ENCODE results near the gene LGR6.
"Not testable (repeated sequence)": the region's sequence is repeated elsewhere in the genome, so short reads cannot be mapped to it uniquely, and the experiment has no call there.

The LGR6 gene

DNA sequence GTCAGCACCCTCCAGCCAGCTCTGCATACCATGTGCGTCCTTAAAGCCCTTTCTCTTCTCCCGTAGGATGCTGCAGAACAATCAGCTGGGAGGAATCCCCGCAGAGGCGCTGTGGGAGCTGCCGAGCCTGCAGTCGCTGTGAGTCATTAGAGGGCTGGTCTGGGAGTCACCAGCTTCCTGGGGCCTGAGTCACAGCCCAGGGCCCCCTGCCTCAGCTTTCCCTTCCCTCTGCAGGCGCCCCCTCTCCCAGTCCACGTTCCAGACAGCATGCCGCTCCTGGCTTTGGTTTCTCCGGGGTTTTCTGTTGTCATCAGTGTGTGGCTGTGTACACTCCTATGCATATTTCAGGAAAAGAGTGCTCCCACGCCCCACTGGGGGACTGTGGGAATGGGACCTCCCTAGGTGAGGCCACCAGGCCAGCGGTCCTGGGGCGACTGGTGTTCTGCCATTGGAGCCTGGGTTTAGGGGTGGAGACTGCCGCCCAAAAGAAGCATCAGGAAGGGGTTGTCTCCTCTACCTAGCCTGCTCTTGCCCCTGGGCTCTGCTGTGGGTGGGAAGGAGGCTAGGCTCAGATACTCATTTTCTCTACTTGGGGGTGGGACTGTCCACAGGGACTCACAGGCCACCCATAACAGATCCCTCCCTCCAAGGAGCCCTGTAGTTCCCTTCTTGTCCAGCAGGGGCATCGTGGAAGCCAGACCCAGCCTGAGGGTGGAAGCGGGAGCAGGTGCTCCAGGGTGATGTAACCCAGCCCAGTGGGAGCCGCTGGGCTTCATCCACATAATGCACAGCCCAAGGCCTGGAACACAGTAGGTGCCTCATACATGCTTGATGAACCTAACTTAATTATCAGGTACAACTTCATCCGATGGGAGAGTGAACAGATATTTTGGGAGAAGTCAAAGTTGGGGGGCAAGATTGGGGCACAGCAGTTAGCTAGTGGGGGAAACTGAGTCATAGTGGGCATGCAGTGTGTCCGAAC, 42.5 kb downstream of the LGR6 start:
- H3K4me3 ChIP-seq (ENCODE audit: low read length in 2 of 2) = no peak overlapping the region
- no peaks in the 10 kb centered on the region for H3K4me1 ChIP-seq (ENCODE audit: control insufficient read depth, insufficient read depth, low read length)
- H3K27ac ChIP-seq (ENCODE audit: low read length) = no peak overlapping the region
- H3K36me3 ChIP-seq (ENCODE audit: control insufficient read depth in 2 of 2, insufficient read depth in 2 of 2, low read length in 2 of 2) = no peaks in the 10 kb centered on the region
- H3K9ac ChIP-seq (ENCODE audit: low read length in 2 of 2) = no peak overlapping the region
- peaks cover 14 to 15% of the 10 kb centered on the region in 2 donors for H3K27me3 ChIP-seq (ENCODE audit: control insufficient read depth in 1 of 2, insufficient read depth in 2 of 2, low read length in 2 of 2)
- no peaks in the 10 kb centered on the region for H3K9me3 ChIP-seq (ENCODE audit: control insufficient read depth in 2 of 2, low read length in 2 of 2)

DNA sequence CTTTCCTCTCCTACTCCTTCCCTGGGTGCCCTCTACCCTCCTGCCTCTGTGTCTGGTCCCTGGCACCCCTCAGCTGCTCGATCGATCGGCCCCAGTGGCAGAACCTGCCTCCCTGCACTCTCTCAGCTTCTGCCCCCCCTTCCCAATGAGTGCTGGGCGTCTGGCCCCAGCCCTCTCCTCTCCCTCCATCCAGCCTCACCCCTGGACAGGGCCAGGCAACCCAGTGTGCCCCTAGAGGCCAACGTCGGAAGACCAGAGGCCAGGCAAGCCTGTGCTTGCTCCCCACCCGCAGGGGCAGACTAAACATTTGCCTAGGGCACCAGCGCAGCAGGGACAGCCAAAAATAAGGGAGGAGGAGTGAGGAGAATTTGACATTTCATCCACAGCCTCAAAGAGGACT, 43.5 kb downstream of the LGR6 start:
- Histone ChIP-seq H3K9ac (ENCODE audit: low read length in 2 of 2) (no peak overlapping the region), H3K4me1 (ENCODE audit: control insufficient read depth, insufficient read depth, low read length) (peaks cover 3% of the 10 kb centered on the region), H3K27ac (ENCODE audit: low read length) (no peak overlapping the region), H3K4me3 (ENCODE audit: low read length in 2 of 2) (no peak overlapping the region), H3K9me3 (ENCODE audit: control insufficient read depth in 2 of 2, low read length in 2 of 2) (no peaks in the 10 kb centered on the region), H3K27me3 (ENCODE audit: control insufficient read depth in 1 of 2, insufficient read depth in 2 of 2, low read length in 2 of 2) (peaks cover 14 to 15% of the 10 kb centered on the region in 2 donors), H3K36me3 (ENCODE audit: control insufficient read depth in 2 of 2, insufficient read depth in 2 of 2, low read length in 2 of 2) (no peaks in the 10 kb centered on the region)

DNA sequence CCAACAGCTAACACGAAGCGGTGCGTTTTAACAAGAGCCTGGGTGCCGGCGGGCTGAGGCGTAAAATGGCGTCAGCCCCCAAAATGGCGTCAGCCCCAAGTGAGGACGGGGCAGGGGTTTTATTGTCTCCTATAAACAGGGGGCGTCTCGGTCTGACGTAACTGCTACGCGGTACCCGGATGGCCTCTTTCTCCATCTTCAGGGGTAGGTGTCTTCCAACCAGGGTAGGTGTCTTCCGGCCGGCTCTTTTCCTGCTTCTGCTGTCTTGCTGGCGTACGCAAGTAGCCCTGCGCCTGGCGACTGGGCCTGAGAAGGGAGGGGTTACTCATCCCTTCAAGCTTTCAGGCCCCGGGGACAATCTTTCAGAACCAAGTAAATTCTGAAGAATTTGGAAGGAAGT, 45.3 kb downstream of the LGR6 start:
- H3K4me1 ChIP-seq (ENCODE audit: control insufficient read depth, insufficient read depth, low read length) = peaks cover 3% of the 10 kb centered on the region
- no peaks in the 10 kb centered on the region for H3K36me3 ChIP-seq (ENCODE audit: control insufficient read depth in 2 of 2, insufficient read depth in 2 of 2, low read length in 2 of 2)
- H3K27me3 ChIP-seq (ENCODE audit: control insufficient read depth in 1 of 2, insufficient read depth in 2 of 2, low read length in 2 of 2) = peaks cover 14 to 15% of the 10 kb centered on the region in 2 donors
- no peak overlapping the region for H3K27ac ChIP-seq (ENCODE audit: low read length)
- H3K9ac ChIP-seq (ENCODE audit: low read length in 2 of 2) = no peak overlapping the region
- H3K4me3 ChIP-seq (ENCODE audit: low read length in 2 of 2) = no peak overlapping the region
- no peaks in the 10 kb centered on the region for H3K9me3 ChIP-seq (ENCODE audit: control insufficient read depth in 2 of 2, low read length in 2 of 2)

DNA sequence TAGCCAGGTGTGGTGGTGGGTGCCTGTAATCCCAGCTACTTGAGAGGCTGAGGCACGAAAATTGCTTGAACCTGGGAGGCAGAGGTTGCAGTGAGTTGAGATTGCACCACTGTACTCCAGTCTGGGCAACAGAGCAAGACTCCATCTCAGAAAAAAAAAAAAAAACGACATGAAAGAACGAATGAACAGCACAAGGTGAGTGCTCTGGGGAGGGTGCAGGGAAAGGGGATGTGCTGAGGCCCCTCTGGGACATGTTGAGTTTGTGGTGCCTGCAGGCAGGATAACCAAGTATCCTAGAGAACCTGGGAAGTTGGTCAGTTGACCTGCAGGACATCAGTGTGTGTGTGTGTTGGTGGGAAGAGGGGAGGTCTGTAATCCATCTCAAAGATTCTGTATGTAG, 46.6 kb downstream of the LGR6 start:
- not testable (repeated sequence) for H3K4me1 ChIP-seq (ENCODE audit: control insufficient read depth, insufficient read depth, low read length); H3K9me3 ChIP-seq (ENCODE audit: control insufficient read depth in 2 of 2, low read length in 2 of 2); H3K27ac ChIP-seq (ENCODE audit: low read length); H3K9ac ChIP-seq (ENCODE audit: low read length in 2 of 2); H3K36me3 ChIP-seq (ENCODE audit: control insufficient read depth in 2 of 2, insufficient read depth in 2 of 2, low read length in 2 of 2); H3K4me3 ChIP-seq (ENCODE audit: low read length in 2 of 2)
- peaks cover 14 to 15% of the 10 kb centered on the region in 2 donors for H3K27me3 ChIP-seq (ENCODE audit: control insufficient read depth in 1 of 2, insufficient read depth in 2 of 2, low read length in 2 of 2)

DNA sequence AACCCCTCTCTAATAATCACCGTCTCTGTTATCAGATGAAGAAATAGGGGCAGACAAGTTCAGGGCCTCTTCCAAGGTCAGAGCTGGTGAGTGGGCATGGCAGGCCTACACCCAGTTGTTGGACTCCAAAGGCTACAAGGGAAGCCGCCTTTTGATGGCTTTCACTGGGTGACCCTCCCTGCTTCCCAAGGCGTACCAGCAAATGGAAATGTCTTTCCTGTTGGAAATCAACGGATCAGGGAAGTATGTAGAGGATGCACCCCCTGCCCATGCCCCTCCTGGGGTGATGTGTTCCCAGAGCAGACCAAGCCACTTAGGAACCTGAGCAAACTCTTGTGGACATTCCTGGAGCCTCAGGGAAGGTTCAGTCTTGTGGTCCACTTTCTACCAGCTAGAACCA, 47.4 kb downstream of the LGR6 start:
- no peak overlapping the region for H3K27ac ChIP-seq (ENCODE audit: low read length)
- no peak overlapping the region for H3K4me3 ChIP-seq (ENCODE audit: low read length in 2 of 2)
- H3K27me3 ChIP-seq (ENCODE audit: control insufficient read depth in 1 of 2, insufficient read depth in 2 of 2, low read length in 2 of 2) = peaks cover 11 to 13% of the 10 kb centered on the region in 2 donors
- H3K9ac ChIP-seq (ENCODE audit: low read length in 2 of 2) = no peak overlapping the region
- no peaks in the 10 kb centered on the region for H3K9me3 ChIP-seq (ENCODE audit: control insufficient read depth in 2 of 2, low read length in 2 of 2)
- H3K4me1 ChIP-seq (ENCODE audit: control insufficient read depth, insufficient read depth, low read length) = peaks cover 3% of the 10 kb centered on the region
- no peaks in the 10 kb centered on the region for H3K36me3 ChIP-seq (ENCODE audit: control insufficient read depth in 2 of 2, insufficient read depth in 2 of 2, low read length in 2 of 2)

DNA sequence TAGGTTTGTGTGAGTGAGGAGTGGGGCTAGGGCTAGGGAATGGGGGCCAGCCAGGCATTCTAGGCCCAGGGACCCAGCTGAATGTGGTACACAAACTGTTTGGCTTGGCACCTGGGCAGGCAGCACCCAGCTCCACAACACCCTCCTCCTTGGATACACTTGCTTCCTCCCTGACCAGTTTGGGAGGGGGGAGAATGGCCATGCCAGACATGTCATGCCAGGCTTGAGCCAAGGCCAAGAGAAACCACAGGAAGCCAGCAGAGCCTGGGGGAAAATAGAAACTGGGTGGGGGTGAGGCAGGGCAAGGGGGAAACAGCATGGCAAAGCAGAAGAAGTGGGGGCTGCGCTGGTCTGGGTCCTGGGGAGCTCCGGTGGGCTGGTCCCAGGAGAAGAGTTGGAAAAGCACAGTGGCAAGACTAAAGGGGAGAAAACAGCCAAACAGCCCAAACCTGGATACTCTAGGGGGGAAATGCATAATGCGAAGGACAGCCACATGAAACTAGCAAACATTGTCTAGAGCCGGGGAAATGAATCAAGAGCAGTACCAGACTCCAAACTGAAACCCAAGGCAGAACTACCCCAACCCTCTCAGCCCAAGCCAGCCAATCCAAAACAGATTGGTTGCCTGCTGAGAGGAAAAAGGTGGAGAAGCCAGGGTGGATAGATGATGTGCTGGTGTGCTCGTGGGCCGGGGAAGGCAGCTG, 47.9 kb downstream of the LGR6 start:
- no peak overlapping the region for H3K27ac ChIP-seq (ENCODE audit: low read length)
- peaks cover 3% of the 10 kb centered on the region for H3K4me1 ChIP-seq (ENCODE audit: control insufficient read depth, insufficient read depth, low read length)
- H3K27me3 ChIP-seq (ENCODE audit: control insufficient read depth in 1 of 2, insufficient read depth in 2 of 2, low read length in 2 of 2) = peaks cover 7% of the 10 kb centered on the region in 2 donors
- H3K9me3 ChIP-seq (ENCODE audit: control insufficient read depth in 2 of 2, low read length in 2 of 2) = no peaks in the 10 kb centered on the region
- H3K9ac ChIP-seq (ENCODE audit: low read length in 2 of 2) = no peak overlapping the region
- H3K4me3 ChIP-seq (ENCODE audit: low read length in 2 of 2) = no peak overlapping the region
- H3K36me3 ChIP-seq (ENCODE audit: control insufficient read depth in 2 of 2, insufficient read depth in 2 of 2, low read length in 2 of 2) = no peaks in the 10 kb centered on the region

DNA sequence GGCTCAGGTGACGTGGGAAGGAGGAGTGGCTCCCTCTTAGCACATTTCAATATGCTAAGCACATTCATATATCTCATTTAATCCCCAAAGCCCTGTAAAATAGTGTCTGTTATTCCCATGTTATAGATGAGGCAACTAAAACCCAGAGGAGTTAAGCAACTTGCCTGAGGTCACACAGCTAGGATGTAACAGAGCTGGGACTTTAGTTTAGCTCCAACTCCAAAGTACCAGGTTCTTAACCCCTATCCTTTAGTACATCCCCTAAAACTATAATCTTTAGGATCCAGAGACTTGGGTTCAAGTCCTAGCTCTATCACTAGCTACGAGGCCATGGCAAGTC, 48.5 kb downstream of the LGR6 start:
- no peak overlapping the region for H3K9ac ChIP-seq (ENCODE audit: low read length in 2 of 2)
- peaks cover 3% of the 10 kb centered on the region for H3K4me1 ChIP-seq (ENCODE audit: control insufficient read depth, insufficient read depth, low read length)
- no peak overlapping the region for H3K27ac ChIP-seq (ENCODE audit: low read length)
- no peaks in the 10 kb centered on the region for H3K36me3 ChIP-seq (ENCODE audit: control insufficient read depth in 2 of 2, insufficient read depth in 2 of 2, low read length in 2 of 2)
- no peaks in the 10 kb centered on the region for H3K9me3 ChIP-seq (ENCODE audit: control insufficient read depth in 2 of 2, low read length in 2 of 2)
- H3K4me3 ChIP-seq (ENCODE audit: low read length in 2 of 2) = no peak overlapping the region
- peaks cover 2% of the 10 kb centered on the region in 2 donors for H3K27me3 ChIP-seq (ENCODE audit: control insufficient read depth in 1 of 2, insufficient read depth in 2 of 2, low read length in 2 of 2)

DNA sequence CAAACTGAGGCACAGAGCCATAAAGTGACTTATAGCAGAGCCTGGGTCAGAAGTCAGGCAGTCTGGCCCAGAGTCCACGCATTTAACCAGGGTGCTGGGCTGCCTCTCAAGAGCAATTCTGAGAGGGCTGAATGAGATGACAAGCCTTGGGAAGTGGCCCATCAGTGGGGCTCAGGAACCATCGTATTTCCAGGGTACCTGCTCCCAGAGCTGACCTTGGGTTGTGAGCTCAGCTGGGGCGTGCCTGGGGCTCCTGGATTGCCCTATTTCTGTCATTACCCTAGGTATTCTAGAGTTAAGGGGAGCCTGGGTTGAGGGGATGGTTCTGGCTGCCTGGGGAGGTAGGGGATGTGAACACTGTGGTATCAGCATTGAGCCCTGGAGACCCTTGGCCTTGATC, 49.4 kb downstream of the LGR6 start:
- no peak overlapping the region for H3K9ac ChIP-seq (ENCODE audit: low read length in 2 of 2)
- no peaks in the 10 kb centered on the region for H3K36me3 ChIP-seq (ENCODE audit: control insufficient read depth in 2 of 2, insufficient read depth in 2 of 2, low read length in 2 of 2)
- no peaks in the 10 kb centered on the region for H3K27me3 ChIP-seq (ENCODE audit: control insufficient read depth in 1 of 2, insufficient read depth in 2 of 2, low read length in 2 of 2)
- no peaks in the 10 kb centered on the region for H3K9me3 ChIP-seq (ENCODE audit: control insufficient read depth in 2 of 2, low read length in 2 of 2)
- no peak overlapping the region for H3K27ac ChIP-seq (ENCODE audit: low read length)
- no peak overlapping the region for H3K4me3 ChIP-seq (ENCODE audit: low read length in 2 of 2)
- peaks cover 3% of the 10 kb centered on the region for H3K4me1 ChIP-seq (ENCODE audit: control insufficient read depth, insufficient read depth, low read length)

DNA sequence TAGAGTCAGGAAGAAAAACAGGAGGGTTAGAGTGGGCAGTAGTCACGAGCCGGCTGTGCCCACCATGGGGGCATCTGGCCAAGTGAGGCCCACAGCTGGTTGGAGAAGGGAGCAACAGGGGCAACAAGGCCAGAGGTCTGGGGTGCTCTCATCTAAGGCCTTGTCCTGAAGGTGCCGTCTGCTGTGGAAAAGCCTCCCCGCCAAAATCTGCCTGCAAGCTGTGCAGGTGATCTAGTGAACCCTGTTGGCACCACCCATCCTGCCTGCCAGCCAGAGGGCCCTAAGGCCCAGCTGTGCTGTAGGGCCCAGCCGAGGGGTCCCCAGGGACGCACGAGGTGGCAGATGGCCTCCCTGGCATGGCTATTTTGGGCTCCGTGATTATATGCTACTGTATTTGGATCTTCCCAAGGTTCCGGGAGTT, 51.3 kb downstream of the LGR6 start:
- H3K9ac ChIP-seq (ENCODE audit: low read length in 2 of 2) = no peak overlapping the region

DNA sequence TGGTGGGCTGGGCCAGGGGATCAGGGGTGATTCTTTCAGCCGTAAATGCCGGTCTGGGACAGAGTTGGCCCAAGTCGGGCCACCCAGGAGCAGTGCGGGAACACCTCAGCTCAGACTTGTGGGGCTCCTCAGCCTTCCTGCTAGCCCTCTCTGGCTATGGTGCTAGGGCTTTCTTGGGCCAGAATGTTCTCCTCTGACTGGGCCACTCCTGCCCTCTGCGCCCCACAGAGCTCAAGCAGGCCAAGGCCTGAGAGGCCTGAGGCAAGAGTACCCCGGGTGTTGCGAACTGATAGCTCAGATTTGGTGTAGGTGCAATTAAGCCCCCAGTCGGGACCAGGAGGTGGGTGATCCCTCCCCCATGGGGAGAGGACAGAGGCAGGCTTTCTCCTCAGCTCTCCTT, 51.8 kb downstream of the LGR6 start:
- Histone ChIP-seq H3K27me3 (ENCODE audit: control insufficient read depth in 1 of 2, insufficient read depth in 2 of 2, low read length in 2 of 2) (no peaks in the 10 kb centered on the region), H3K27ac (ENCODE audit: low read length) (no peak overlapping the region)

More for the DNA sequence above, 51.3 kb downstream of the LGR6 start:
- Histone ChIP-seq H3K4me3 (ENCODE audit: low read length in 2 of 2) (no peak overlapping the region), H3K27me3 (ENCODE audit: control insufficient read depth in 1 of 2, insufficient read depth in 2 of 2, low read length in 2 of 2) (no peaks in the 10 kb centered on the region), H3K27ac (ENCODE audit: low read length) (no peak overlapping the region), H3K36me3 (ENCODE audit: control insufficient read depth in 2 of 2, insufficient read depth in 2 of 2, low read length in 2 of 2) (no peaks in the 10 kb centered on the region), H3K4me1 (ENCODE audit: control insufficient read depth, insufficient read depth, low read length) (peaks cover 3% of the 10 kb centered on the region), H3K9me3 (ENCODE audit: control insufficient read depth in 2 of 2, low read length in 2 of 2) (no peaks in the 10 kb centered on the region)

DNA sequence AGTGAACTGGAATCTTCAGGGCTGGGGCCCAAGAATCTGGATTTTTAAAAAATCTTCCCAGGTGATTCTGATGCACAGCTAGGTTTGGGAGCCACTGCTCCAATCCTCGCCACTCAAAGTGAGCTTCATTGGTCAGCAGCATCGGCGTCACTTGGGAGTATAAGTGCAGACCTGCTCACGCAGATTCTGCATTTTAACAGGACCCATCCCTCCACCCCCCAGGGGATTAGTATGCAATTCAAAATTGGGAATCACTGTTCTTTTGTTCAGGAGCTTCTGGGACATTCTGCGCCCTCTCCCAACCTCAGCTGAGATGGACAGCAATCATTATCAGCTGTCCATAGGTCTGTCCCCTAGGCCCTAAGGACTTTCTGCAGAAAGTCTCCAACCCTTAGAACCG, 53.5 kb downstream of the LGR6 start:
- peaks cover 0 to 3% of the 10 kb centered on the region in 2 donors for H3K27me3 ChIP-seq (ENCODE audit: control insufficient read depth in 1 of 2, insufficient read depth in 2 of 2, low read length in 2 of 2)

More for the DNA sequence above, 51.8 kb downstream of the LGR6 start:
- Histone ChIP-seq H3K9me3 (ENCODE audit: control insufficient read depth in 2 of 2, low read length in 2 of 2) (no peaks in the 10 kb centered on the region), H3K4me3 (ENCODE audit: low read length in 2 of 2) (no peak overlapping the region), H3K9ac (ENCODE audit: low read length in 2 of 2) (no peak overlapping the region), H3K36me3 (ENCODE audit: control insufficient read depth in 2 of 2, insufficient read depth in 2 of 2, low read length in 2 of 2) (no peaks in the 10 kb centered on the region), H3K4me1 (ENCODE audit: control insufficient read depth, insufficient read depth, low read length) (peaks cover 3% of the 10 kb centered on the region)

More for the DNA sequence above, 53.5 kb downstream of the LGR6 start:
- no peak overlapping the region for H3K27ac ChIP-seq (ENCODE audit: low read length)
- H3K4me3 ChIP-seq (ENCODE audit: low read length in 2 of 2) = no peak overlapping the region
- H3K4me1 ChIP-seq (ENCODE audit: control insufficient read depth, insufficient read depth, low read length) = no peaks in the 10 kb centered on the region
- no peak overlapping the region for H3K9ac ChIP-seq (ENCODE audit: low read length in 2 of 2)
- H3K36me3 ChIP-seq (ENCODE audit: control insufficient read depth in 2 of 2, insufficient read depth in 2 of 2, low read length in 2 of 2) = no peaks in the 10 kb centered on the region
- no peaks in the 10 kb centered on the region for H3K9me3 ChIP-seq (ENCODE audit: control insufficient read depth in 2 of 2, low read length in 2 of 2)
